Bronchial epithelial cell (primary cell): ENCODE data around the gene SUGCT. TPM values are rescaled to one million over a fixed set of nuclear protein-coding genes. Genes with fewer than 3 reads are reported as not detected.

ENCODE experiments used
- DNase-seq: peaks from one replicate; pipeline ENCODE4 v3.0.0-alpha.2; 2010; ENCODE audit warnings: low read depth
- FAIRE-seq: peaks from 2 replicates; lab custom pipeline; 2011; peaks lifted over from hg19 to GRCh38; lab: Jason Lieb, UNC
- H3K27me3 ChIP-seq: 2 replicates; pipeline ENCODE4 v1.5.1; 2011; ENCODE audit warnings: low read length; ENCODE audit not compliant: control insufficient read depth, insufficient read depth
- H3K36me3 ChIP-seq: 2 replicates; pipeline ENCODE4 v1.5.1; 2011; ENCODE audit warnings: low read length; ENCODE audit not compliant: control insufficient read depth, insufficient read depth
- H3K4me3 ChIP-seq: 2 replicates; pipeline ENCODE4 v1.5.1; 2011; ENCODE audit warnings: mild to moderate bottlenecking, low read depth, low read length, control low read depth
- CTCF ChIP-seq: IDR thresholded peaks from 2 replicates; pipeline ENCODE4 v1.5.1; 2011; ENCODE audit warnings: mild to moderate bottlenecking, moderate library complexity, low read length, control low read depth, inconsistent platforms; ENCODE audit not compliant: insufficient read depth, severe bottlenecking
- total RNA-seq: library from RNA; depleted of rRNA; stranded (reverse); fragments of >200 nt; gene quantifications from 2 replicates; pipeline ENCODE4 v1.2.1, GENCODE V29; 2014

SUGCT gene
- total RNA-seq, 1 donor from 2014 or later, result 7.4 TPM

- Histone ChIP-seq H3K27me3 (no peaks in the 10 kb centered on the region), H3K4me3 (no peak overlapping the region), H3K36me3 (no peaks in the 10 kb centered on the region)
- FAIRE-seq (no peak), DNase-seq (no peak)
- TF ChIP-seq CTCF, result no peak
Measured at GRCh38 chr7:40436710-40437109, 301.9 kb downstream of the SUGCT start.

DNA sequence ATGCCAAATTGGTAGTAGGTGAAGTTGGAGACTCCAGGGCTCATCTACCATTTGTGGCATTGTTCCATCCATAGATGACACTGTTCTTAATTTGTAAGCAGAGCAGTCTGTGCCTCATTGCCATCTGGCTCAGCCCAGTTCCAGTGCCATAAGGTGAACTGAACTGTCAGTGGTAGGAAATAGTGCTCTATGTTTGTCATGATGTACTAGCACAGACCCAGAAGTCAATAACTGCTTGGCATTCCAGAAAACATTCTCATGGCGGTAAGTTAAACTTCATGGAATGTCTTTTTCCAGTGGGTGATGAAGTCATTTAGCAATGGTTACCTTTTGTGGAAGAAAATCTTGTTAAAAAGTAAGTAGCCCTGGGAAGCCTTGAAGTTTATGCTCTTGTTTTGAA lies 302.7 kb downstream of the SUGCT start:
- FAIRE-seq (peak; percentile 93), DNase-seq (peak; percentile 94)
- Histone ChIP-seq H3K27me3 (no peaks in the 10 kb centered on the region), H3K36me3 (no peaks in the 10 kb centered on the region), H3K4me3 (no peak overlapping the region)
- TF ChIP-seq CTCF, result no peak

- DNase-seq (no peak), FAIRE-seq (no peak)
- Histone ChIP-seq H3K27me3 (no peaks in the 10 kb centered on the region), H3K4me3 (no peak overlapping the region), H3K36me3 (no peaks in the 10 kb centered on the region)
- no peak for TF ChIP-seq CTCF
Measured at GRCh38 chr7:40437936-40438634, 303.3 kb downstream of the SUGCT start.

DNA sequence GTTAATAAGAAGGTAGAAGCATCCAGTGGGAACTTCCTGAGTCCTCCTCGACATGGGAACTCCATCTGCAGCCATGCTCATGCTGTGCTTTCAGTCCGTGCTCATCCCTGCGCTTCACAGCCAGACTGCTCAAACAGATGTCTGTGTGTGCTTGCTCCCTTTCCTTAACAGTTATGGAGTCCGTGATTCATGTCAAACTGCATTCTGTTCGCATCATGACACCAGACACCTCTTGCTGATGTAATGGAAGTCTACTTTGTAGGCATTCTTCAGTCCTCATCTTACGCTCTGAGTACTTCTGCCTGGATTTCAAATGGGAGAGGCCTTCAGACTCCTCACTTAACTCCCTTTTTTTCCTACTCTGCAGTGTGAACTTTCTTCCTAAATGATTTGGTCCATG lies 304.9 kb downstream of the SUGCT start:
- Histone ChIP-seq H3K27me3 (no peaks in the 10 kb centered on the region), H3K4me3 (no peak overlapping the region), H3K36me3 (no peaks in the 10 kb centered on the region)
- no peak for FAIRE-seq
- TF ChIP-seq CTCF, result no peak
- no peak for DNase-seq

- Histone ChIP-seq H3K36me3 (no peaks in the 10 kb centered on the region), H3K4me3 (no peak overlapping the region), H3K27me3 (no peaks in the 10 kb centered on the region)
- no peak for FAIRE-seq
- no peak for TF ChIP-seq CTCF
- DNase-seq, result no peak
Measured at GRCh38 chr7:40447345-40447744, 312.5 kb downstream of the SUGCT start.

GRCh38 chr7:40455485-40455884 lies 320.7 kb downstream of the SUGCT start:
- no peaks in the 10 kb centered on the region for H3K27me3 ChIP-seq
- FAIRE-seq (no peak), DNase-seq (no peak)
- no peaks in the 10 kb centered on the region for H3K36me3 ChIP-seq
- no peak overlapping the region for H3K4me3 ChIP-seq
- no peak for TF ChIP-seq CTCF
